ENCODE results near the gene PNISR.

Gene PNISR

DNA sequence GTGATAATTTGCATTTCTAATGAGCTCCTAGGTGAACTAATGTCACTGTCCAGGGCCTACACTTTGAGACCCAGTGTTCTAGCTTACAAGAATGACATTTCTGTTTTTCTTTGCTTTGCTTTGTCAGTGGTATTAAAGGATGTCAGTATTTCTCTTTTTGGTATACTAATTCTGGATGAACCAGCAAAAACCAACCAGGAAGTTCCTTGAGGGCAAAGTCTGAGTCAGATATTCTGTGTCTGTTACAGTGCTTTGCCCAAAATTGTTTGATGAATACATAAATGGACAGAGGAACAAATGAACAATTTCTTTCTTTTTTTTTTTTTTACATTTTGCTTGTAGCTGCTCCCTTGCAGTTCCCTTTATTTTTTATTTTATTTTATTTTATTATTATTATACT, 46.5 kb downstream of the PNISR start:
- no peak overlapping the region for H3K27ac ChIP-seq
- no peak for DNase-seq
- H3K27me3 ChIP-seq (replicated peaks) = no peaks in the 10 kb centered on the region
- H3K36me3 ChIP-seq (replicated peaks) = no peaks in the 10 kb centered on the region
- no peak overlapping the region for H3K4me3 ChIP-seq (ENCODE audit: low read depth, low read length)
- TF ChIP-seq, protein P1, sequence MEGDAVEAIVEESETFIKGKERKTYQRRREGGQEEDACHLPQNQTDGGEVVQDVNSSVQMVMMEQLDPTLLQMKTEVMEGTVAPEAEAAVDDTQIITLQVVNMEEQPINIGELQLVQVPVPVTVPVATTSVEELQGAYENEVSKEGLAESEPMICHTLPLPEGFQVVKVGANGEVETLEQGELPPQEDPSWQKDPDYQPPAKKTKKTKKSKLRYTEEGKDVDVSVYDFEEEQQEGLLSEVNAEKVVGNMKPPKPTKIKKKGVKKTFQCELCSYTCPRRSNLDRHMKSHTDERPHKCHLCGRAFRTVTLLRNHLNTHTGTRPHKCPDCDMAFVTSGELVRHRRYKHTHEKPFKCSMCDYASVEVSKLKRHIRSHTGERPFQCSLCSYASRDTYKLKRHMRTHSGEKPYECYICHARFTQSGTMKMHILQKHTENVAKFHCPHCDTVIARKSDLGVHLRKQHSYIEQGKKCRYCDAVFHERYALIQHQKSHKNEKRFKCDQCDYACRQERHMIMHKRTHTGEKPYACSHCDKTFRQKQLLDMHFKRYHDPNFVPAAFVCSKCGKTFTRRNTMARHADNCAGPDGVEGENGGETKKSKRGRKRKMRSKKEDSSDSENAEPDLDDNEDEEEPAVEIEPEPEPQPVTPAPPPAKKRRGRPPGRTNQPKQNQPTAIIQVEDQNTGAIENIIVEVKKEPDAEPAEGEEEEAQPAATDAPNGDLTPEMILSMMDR (IDR thresholded peaks at IDR 0.05; ENCODE audit: low read depth, low read length, missing control alignments) = no peak
- in situ Hi-C loops (cut with HindIII; ENCODE audit: low pct_ligation_motif_present, low sequenced_read_pairs) = no loop called here

DNA sequence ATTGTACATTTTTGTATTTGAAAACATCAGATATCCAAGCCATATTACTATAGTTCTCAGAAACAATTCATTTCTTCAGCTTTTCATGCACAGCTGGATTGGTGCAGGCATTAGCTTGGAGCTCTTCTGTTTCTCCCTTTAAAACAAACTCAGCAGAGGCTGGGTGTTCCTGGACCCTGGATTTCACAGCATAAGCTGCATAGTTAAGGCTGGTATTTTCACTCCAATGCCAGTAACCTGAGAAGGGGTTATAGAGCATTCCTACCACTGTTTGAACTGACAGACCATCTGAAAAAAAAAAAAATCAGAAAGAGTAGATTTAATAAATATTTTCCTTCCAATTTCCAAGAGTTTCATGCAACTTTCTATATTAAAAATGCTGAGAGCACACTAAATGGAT, 55.6 kb downstream of the PNISR start:
- no peak overlapping the region for H3K27ac ChIP-seq
- in situ Hi-C loops (cut with HindIII; ENCODE audit: low pct_ligation_motif_present, low sequenced_read_pairs) = no loop called here
- no peak overlapping the region for H3K4me3 ChIP-seq (ENCODE audit: low read depth, low read length)
- no peak for DNase-seq
- no peaks in the 10 kb centered on the region for H3K27me3 ChIP-seq (replicated peaks)
- no peaks in the 10 kb centered on the region for H3K36me3 ChIP-seq (replicated peaks)
- TF ChIP-seq, protein P1 (IDR thresholded peaks at IDR 0.05; ENCODE audit: low read depth, low read length, missing control alignments) = no peak

DNA sequence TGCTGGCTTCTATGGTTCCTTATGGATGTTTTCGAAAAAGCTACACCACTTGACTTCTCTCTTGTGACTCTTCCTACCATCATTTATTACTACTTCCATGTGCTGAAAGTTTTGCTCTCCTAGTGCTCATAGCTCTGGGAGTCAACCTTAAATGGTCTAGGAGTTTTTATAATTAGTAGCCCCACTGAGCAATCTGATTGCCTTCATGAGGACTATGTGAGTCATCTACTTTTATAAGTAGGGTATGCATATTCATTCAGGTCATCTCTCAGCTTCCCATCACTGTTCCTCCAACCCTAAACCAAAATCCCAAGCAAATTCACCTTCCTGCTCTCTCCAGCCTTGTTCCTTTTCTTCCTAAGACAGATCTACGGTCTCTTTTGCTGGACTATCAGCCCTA, 58.3 kb downstream of the PNISR start:
- H3K27ac ChIP-seq = no peak overlapping the region
- in situ Hi-C loops (cut with HindIII; ENCODE audit: low pct_ligation_motif_present, low sequenced_read_pairs) = no loop called here
- no peaks in the 10 kb centered on the region for H3K27me3 ChIP-seq (replicated peaks)
- H3K36me3 ChIP-seq (replicated peaks) = no peaks in the 10 kb centered on the region
- DNase-seq = no peak
- TF ChIP-seq, protein P1 (IDR thresholded peaks at IDR 0.05; ENCODE audit: low read depth, low read length, missing control alignments) = no peak
- no peak overlapping the region for H3K4me3 ChIP-seq (ENCODE audit: low read depth, low read length)

DNA sequence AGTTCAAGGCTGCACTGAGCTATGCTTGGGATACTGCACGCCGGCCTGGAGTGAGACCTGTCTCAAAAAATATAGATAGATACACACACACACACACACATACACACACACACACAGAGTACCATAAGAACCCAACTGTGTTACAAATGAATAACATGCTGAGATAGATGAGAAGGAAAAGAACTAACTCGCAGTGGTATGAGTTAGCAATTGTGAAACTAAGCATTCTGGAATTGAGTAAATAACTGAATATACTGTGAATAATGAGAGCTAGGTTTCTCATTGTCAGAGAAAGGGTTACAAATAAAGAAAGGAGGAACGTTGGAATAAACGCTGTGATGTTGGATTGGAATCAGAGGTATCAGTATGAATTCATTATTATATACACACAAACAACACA, 61.1 kb downstream of the PNISR start:
- no peak for DNase-seq
- TF ChIP-seq, protein P1 (IDR thresholded peaks at IDR 0.05; ENCODE audit: low read depth, low read length, missing control alignments) = no peak
- in situ Hi-C loops (cut with HindIII; ENCODE audit: low pct_ligation_motif_present, low sequenced_read_pairs) = no loop called here
- Histone ChIP-seq H3K27ac (no peak overlapping the region), H3K27me3 (replicated peaks) (no peaks in the 10 kb centered on the region), H3K4me3 (ENCODE audit: low read depth, low read length) (no peak overlapping the region), H3K36me3 (replicated peaks) (no peaks in the 10 kb centered on the region)

DNA sequence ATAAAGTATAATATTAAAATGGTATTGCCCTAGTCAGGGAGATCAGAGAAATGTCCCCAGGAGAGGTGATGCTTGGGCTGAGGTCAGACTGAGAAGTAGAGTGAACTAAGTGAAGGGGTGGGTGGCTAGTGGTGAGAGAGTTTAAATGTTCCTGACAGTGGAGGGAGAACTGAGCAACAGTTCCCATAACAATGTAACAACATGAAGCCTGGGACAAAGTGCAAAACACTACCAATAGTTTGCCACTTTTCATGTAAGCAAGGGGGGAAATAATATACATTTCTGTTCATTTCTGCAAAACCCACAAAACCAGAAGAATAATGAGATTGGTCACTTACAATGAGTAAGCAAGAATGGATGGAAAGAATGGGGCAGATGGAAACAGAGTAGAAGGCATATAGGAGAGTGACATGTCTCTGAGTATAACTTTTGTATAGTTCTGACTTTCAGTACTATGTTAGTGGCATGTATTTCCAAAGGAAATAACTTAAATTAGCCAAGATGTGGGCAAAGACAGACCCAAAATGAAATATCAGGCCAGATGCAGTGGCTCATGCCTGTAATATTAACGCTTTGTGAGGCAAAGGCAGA, 62.3 kb downstream of the PNISR start:
- H3K27me3 ChIP-seq (replicated peaks) = no peaks in the 10 kb centered on the region
- H3K36me3 ChIP-seq (replicated peaks) = no peaks in the 10 kb centered on the region
- no peak overlapping the region for H3K27ac ChIP-seq
- no peak for DNase-seq
- TF ChIP-seq, protein P1 (IDR thresholded peaks at IDR 0.05; ENCODE audit: low read depth, low read length, missing control alignments) = no peak
- H3K4me3 ChIP-seq (ENCODE audit: low read depth, low read length) = no peak overlapping the region
- in situ Hi-C loops (cut with HindIII; ENCODE audit: low pct_ligation_motif_present, low sequenced_read_pairs) = no loop called here

DNA sequence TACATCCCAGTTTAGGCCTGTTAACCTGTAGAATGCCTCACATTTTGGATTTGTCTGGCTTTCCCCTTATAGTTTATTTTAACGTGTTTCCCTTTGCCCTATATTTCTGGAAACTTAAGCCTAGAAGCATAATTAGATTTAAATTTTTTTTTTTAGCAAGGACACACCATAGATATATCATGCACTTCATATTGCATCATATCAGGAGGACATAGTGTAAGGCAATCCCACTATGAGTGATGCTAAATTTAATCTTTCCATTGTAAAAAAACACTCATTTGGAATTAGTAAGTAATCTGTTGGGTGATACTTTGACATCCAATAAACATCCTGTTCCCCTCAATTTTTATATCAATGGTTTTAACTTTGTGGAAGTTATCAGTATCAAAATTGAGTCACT, 65.3 kb downstream of the PNISR start:
- TF ChIP-seq, protein P1 (IDR thresholded peaks at IDR 0.05; ENCODE audit: low read depth, low read length, missing control alignments) = no peak
- Histone ChIP-seq H3K4me3 (ENCODE audit: low read depth, low read length) (no peak overlapping the region), H3K27ac (no peak overlapping the region), H3K36me3 (replicated peaks) (no peaks in the 10 kb centered on the region), H3K27me3 (replicated peaks) (no peaks in the 10 kb centered on the region)
- no peak for DNase-seq
- in situ Hi-C loops (cut with HindIII; ENCODE audit: low pct_ligation_motif_present, low sequenced_read_pairs) = no loop called here
